ENCODE results near the gene GUCY2C.

GUCY2C gene

DNA sequence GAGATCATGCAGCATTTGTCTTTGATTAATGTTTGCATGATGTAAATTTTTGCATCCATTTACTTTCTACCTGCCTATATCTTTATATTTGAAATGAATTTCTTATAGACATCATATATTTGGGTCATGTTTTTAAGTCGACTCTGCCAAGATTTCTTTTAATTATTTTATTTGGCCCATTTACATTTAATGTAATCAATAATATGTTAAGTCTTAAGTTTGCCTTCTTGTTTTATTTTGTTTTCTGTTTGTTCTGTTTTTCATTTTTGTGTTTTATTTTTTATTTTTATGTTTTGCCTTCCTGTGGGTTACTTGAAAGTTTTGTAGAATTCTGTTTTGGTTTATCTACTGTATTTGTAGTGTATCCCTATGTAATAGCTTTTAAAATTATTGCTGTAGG is 33.2 kb upstream of the GUCY2C start:
- Histone ChIP-seq H3K27ac (no peak overlapping the region), H3K9me3 (ENCODE audit: severe bottlenecking) (no peaks in the 10 kb centered on the region), H3K4me3 (ENCODE audit: low read depth, low read length) (no peak overlapping the region), H3K27me3 (ENCODE audit: insufficient read depth, low read depth, severe bottlenecking) (no peaks in the 10 kb centered on the region), H3K36me3 (no peaks in the 10 kb centered on the region)
- no peak for DNase-seq
- TF ChIP-seq, protein P1, sequence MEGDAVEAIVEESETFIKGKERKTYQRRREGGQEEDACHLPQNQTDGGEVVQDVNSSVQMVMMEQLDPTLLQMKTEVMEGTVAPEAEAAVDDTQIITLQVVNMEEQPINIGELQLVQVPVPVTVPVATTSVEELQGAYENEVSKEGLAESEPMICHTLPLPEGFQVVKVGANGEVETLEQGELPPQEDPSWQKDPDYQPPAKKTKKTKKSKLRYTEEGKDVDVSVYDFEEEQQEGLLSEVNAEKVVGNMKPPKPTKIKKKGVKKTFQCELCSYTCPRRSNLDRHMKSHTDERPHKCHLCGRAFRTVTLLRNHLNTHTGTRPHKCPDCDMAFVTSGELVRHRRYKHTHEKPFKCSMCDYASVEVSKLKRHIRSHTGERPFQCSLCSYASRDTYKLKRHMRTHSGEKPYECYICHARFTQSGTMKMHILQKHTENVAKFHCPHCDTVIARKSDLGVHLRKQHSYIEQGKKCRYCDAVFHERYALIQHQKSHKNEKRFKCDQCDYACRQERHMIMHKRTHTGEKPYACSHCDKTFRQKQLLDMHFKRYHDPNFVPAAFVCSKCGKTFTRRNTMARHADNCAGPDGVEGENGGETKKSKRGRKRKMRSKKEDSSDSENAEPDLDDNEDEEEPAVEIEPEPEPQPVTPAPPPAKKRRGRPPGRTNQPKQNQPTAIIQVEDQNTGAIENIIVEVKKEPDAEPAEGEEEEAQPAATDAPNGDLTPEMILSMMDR (IDR thresholded peaks at IDR 0.05; ENCODE audit: low read depth, low read length), result no peak

DNA sequence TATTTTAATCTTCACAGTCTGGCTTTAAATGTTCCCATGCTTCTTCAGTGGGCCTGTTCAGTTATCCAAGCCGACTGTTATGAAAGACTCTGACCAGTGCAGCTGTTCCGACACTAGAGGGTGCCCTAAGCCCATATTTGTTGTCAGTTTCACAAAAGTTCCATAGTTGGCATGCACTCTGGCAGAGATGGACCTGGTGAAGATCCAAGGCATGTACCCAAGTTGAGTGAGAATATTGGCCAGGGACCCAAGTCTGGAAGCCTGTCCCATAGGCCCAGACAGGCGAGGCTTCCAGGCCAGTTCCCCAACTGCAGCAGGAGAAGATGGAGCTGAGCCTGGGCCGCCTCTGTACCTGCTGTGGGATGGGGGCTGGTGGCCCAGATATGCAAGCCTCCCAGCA is 27.4 kb upstream of the GUCY2C start:
- Histone ChIP-seq H3K36me3 (no peaks in the 10 kb centered on the region), H3K9me3 (ENCODE audit: severe bottlenecking) (peaks cover 4% of the 10 kb centered on the region), H3K27ac (no peak overlapping the region), H3K4me3 (ENCODE audit: low read depth, low read length) (no peak overlapping the region), H3K27me3 (ENCODE audit: insufficient read depth, low read depth, severe bottlenecking) (no peaks in the 10 kb centered on the region)
- TF ChIP-seq, protein P1 (IDR thresholded peaks at IDR 0.05; ENCODE audit: low read depth, low read length), result peak; percentile 78
- DNase-seq, result peak; percentile 53

DNA sequence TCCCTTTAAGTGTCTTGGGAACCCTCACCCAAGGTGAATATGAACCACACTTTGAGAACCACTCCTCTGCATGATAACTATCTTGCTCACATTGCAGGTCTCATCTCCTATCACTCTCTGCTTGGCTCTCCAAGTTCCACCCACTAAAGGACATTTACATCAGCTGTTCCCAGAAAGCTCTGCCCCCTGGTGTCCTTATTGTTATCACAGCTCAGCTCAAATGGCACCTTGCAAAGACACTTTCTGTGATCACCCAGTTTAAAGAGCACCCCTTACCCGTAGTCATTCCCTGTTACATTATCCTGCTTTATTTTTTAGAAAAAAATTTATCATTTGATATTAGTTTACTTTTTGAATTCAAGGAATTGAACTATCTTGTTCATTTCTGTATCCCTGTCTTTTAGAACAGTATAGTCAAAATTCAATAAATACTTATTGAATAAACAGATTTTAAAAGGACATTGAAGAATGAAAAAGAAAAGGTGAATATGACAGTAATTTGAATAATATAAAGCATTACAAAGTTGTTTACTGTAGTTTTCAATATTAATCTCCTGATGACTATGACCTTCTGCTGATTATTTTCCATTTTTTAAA is 20.5 kb upstream of the GUCY2C start:
- TF ChIP-seq, protein P1 (IDR thresholded peaks at IDR 0.05; ENCODE audit: low read depth, low read length), result peak; percentile 67
- peak; percentile 49 for DNase-seq
- Histone ChIP-seq H3K36me3 (no peaks in the 10 kb centered on the region), H3K9me3 (ENCODE audit: severe bottlenecking) (no peaks in the 10 kb centered on the region), H3K27ac (no peak overlapping the region), H3K4me3 (ENCODE audit: low read depth, low read length) (no peak overlapping the region), H3K27me3 (ENCODE audit: insufficient read depth, low read depth, severe bottlenecking) (no peaks in the 10 kb centered on the region)

DNA sequence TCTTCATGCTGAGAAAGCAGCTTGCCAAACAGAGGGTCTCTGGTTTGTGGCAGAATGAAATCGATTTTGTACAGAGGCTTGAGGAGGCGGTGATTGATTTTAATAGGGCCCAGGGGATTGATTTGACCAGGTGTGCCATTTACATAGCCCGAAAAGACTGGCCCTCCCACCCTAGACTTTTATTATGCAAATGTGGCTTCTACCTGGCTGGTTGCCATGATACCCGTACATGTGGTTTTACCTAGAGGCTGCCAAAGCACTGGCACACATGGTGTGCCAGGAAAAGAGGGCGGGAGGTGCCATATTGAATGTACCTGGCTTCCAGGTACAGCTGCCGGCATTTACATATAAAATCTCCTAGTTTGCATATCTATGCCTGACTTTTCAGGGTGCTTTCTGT is 18.0 kb upstream of the GUCY2C start:
- DNase-seq, result no peak
- Histone ChIP-seq H3K9me3 (ENCODE audit: severe bottlenecking) (no peaks in the 10 kb centered on the region), H3K27ac (no peak overlapping the region), H3K27me3 (ENCODE audit: insufficient read depth, low read depth, severe bottlenecking) (no peaks in the 10 kb centered on the region), H3K36me3 (no peaks in the 10 kb centered on the region), H3K4me3 (ENCODE audit: low read depth, low read length) (no peak overlapping the region)
- TF ChIP-seq, protein P1 (IDR thresholded peaks at IDR 0.05; ENCODE audit: low read depth, low read length), result no peak

DNA sequence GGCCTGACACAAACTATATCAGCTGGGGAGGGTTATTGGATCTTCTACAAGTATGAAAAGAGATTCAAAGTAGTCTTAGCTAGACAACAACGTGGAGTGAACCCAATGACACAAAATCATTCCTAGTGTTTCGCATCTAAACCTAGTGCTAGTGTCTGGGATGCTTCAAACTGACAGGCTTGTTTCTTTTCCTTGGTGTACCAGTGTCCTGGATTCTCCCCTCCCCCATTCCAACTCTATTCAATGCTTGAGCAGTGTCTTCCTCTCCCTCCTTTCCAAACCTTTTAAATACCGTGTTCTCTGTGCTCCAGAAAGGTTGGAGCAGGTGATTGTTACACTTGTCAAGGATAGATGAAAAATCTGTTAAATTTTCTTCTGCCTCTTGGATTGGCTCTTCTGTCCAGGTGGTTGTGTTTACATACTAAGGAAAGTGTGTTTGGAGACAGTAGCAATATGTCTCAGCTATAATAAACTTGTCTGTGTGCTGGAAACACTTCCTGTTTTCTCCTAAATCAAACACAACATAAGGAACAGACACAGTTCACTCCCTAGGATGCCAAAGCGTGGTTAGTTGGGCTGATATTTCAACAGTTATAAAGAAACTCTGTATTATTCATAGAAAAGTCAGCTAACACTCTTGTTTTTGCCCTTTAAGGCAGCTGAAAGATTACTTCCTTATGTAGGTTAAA is 14.4 kb upstream of the GUCY2C start:
- H3K27ac ChIP-seq, result no peak overlapping the region
- TF ChIP-seq, protein P1 (IDR thresholded peaks at IDR 0.05; ENCODE audit: low read depth, low read length), result no peak
- H3K27me3 ChIP-seq (ENCODE audit: insufficient read depth, low read depth, severe bottlenecking), result no peaks in the 10 kb centered on the region
- no peak for DNase-seq
- H3K9me3 ChIP-seq (ENCODE audit: severe bottlenecking), result no peaks in the 10 kb centered on the region
- no peaks in the 10 kb centered on the region for H3K36me3 ChIP-seq
- H3K4me3 ChIP-seq (ENCODE audit: low read depth, low read length), result no peak overlapping the region
